Glomerular visceral epithelial cell (primary cell): Measurements from ENCODE around the gene TLR5.

Source experiments
- DNase-seq: peaks from one replicate; pipeline ENCODE4 v3.0.0-alpha.2; 2016; ENCODE audit errors: extremely low spot score

The TLR5 gene

GRCh38 chr1:223150443-223150842 lies 7.4 kb upstream of the TLR5 start:
- no peak for DNase-seq

- no peak for DNase-seq
Measured at GRCh38 chr1:223147873-223148272, 4.8 kb upstream of the TLR5 start.

GRCh38 chr1:223147409-223147808 lies 4.4 kb upstream of the TLR5 start:
- no peak for DNase-seq

GRCh38 chr1:223146745-223147144 lies 3.7 kb upstream of the TLR5 start:
- no peak for DNase-seq

GRCh38 chr1:223144914-223145313 lies 1.9 kb upstream of the TLR5 start:
- DNase-seq, result no peak

- no peak for DNase-seq
Measured at GRCh38 chr1:223144431-223144830, 1.4 kb upstream of the TLR5 start.

- no peak for DNase-seq
Measured at GRCh38 chr1:223143537-223144248, 645 bp upstream of the TLR5 start.

GRCh38 chr1:223142269-223142668 lies 779 bp downstream of the TLR5 start:
- no peak for DNase-seq

GRCh38 chr1:223140611-223141405 lies 2.2 kb downstream of the TLR5 start:
- DNase-seq, result no peak

GRCh38 chr1:223137455-223138085 lies 5.5 kb downstream of the TLR5 start:
- peak; percentile 48 for DNase-seq

GRCh38 chr1:223136086-223136485 lies 7.0 kb downstream of the TLR5 start:
- DNase-seq, result no peak

- peak; percentile 72 for DNase-seq
Measured at GRCh38 chr1:223135176-223135942, 7.7 kb downstream of the TLR5 start.

- DNase-seq, result peak; percentile 89
Measured at GRCh38 chr1:223133824-223134435, 9.1 kb downstream of the TLR5 start.

- DNase-seq, result no peak
Measured at GRCh38 chr1:223133306-223133823, 9.7 kb downstream of the TLR5 start.

- peak; percentile 60 for DNase-seq
Measured at GRCh38 chr1:223129229-223129901, 13.7 kb downstream of the TLR5 start.

- no peak for DNase-seq
Measured at GRCh38 chr1:223126741-223127140, 16.3 kb downstream of the TLR5 start.

- DNase-seq, result no peak
Measured at GRCh38 chr1:223125766-223126165, 17.3 kb downstream of the TLR5 start.

- DNase-seq, result no peak
Measured at GRCh38 chr1:223123011-223123610, 19.9 kb downstream of the TLR5 start.

- DNase-seq, result no peak
Measured at GRCh38 chr1:223118418-223118817, 24.6 kb downstream of the TLR5 start.

GRCh38 chr1:223116950-223117349 lies 26.1 kb downstream of the TLR5 start:
- no peak for DNase-seq
